Prostate gland (tissue), 2 donors: Measurements from ENCODE around the gene BORA. TPM values are rescaled to one million over a fixed set of nuclear protein-coding genes. Genes with fewer than 3 reads are reported as not detected.

Experiments used
- DNase-seq: peaks from one replicate; pipeline ENCODE4 v3.0.0-alpha.2; 2019; ENCODE audit warnings: low spot score
- H3K27ac ChIP-seq, 2 donors: fragments of 200-600 bp; sonication (generic); 2 replicates each; pipeline ENCODE4 v1.5.1; 2017 to 2019
- H3K27me3 ChIP-seq: fragments of 200-600 bp; sonication (generic); replicated peaks from 2 replicates; pipeline ENCODE4 v1.5.1; 2019; ENCODE audit not compliant: insufficient read depth
- H3K36me3 ChIP-seq, 2 donors: fragments of 200-600 bp; sonication (generic); 1 replicate in 1 of 2; 2 replicates in 1 of 2; pipeline versions ENCODE4 v1.5.1 to v1.8.1; 2017 to 2019
- H3K4me1 ChIP-seq: fragments of 200-600 bp; sonication (generic); replicated peaks from 2 replicates; pipeline ENCODE4 v1.5.1; 2019
- H3K4me3 ChIP-seq, 2 donors: fragments of 200-600 bp; sonication (generic); 2 replicates each; pipeline ENCODE4 v1.5.1; 2017 to 2019
- H3K9me3 ChIP-seq: fragments of 200-600 bp; sonication (generic); 2 replicates; pipeline ENCODE4 v1.5.1; 2017
- CTCF ChIP-seq, 4 experiments: fragments of 200-600 bp in 2 of 4; fragments of 450-650 bp in 2 of 4; sonication (generic) in 2 of 4; IDR thresholded peaks; 1 replicate in 3 of 4; 2 replicates in 1 of 4; pipeline ENCODE4 v1.5.1; 2016 to 2019; ENCODE audit warnings: antibody characterized with exemption in 4 of 4, mild to moderate bottlenecking in 2 of 4, moderate library complexity in 2 of 4
- POLR2A ChIP-seq: fragments of 450-650 bp; IDR thresholded peaks from one replicate; pipeline ENCODE4 v1.6.1; 2016; ENCODE audit warnings: antibody characterized with exemption, mild to moderate bottlenecking
- POLR2AphosphoS5 ChIP-seq: sonication (generic); formaldehyde crosslinking; IDR thresholded peaks from one replicate; pipeline ENCODE4 v1.6.1; 2017; ENCODE audit warnings: antibody characterized with exemption
- WGBS: methylation state at CpG from one replicate; pipeline ENCODE4 v1.1.5; 2018; 5-methylcytosine and 5-hydroxymethylcytosine counted together
- intact Hi-C: fragments of 100-400 bp; cut with DNase I; formaldehyde crosslinking; loops from one replicate; pipeline ENCODE4 v1.14.2; 2022
- total RNA-seq, 2 donors: library from RNA; depleted of rRNA; stranded (reverse); fragments of >200 nt; gene quantifications; one replicate each; pipeline ENCODE4 v1.1.0, GENCODE V29; 2016

BORA gene
- total RNA-seq, 2 donors from 2014 or later: 3.7 to 6.5 TPM

GRCh38 chr13:72754111-72754510 is 26.4 kb downstream of the BORA start:
- WGBS: 62% methylated on average over 6 of the region's 6 CpGs
- Histone ChIP-seq H3K27me3 (no peaks in the 10 kb centered on the region), H3K4me1 (no peaks in the 10 kb centered on the region), H3K4me3 (no peak overlapping the region), H3K27ac (no peak overlapping the region), H3K9me3 (no peaks in the 10 kb centered on the region), H3K36me3 (no peaks in the 10 kb centered on the region)
- no peak for TF ChIP-seq POLR2A
- TF ChIP-seq POLR2AphosphoS5: no peak
- no peak for TF ChIP-seq CTCF (IDR thresholded peaks at IDR 0.05)
- intact Hi-C loops: no loop called here
- DNase-seq: no peak

- no peak for DNase-seq
- intact Hi-C loops: no loop called here
- TF ChIP-seq POLR2AphosphoS5: no peak
- TF ChIP-seq POLR2A: no peak
- TF ChIP-seq CTCF (IDR thresholded peaks at IDR 0.05): no peak
- whole genome bisulfite sequencing: 67% methylated on average over 4 of the region's 4 CpGs
- Histone ChIP-seq H3K9me3 (no peaks in the 10 kb centered on the region), H3K36me3 (peaks cover 8 to 9% of the 10 kb centered on the region in 2 donors), H3K27me3 (no peaks in the 10 kb centered on the region), H3K4me3 (no peak overlapping the region), H3K27ac (no peak overlapping the region), H3K4me1 (no peaks in the 10 kb centered on the region)
Observed at GRCh38 chr13:72757792-72758535, 30.2 kb downstream of the BORA start.

GRCh38 chr13:72760189-72760588 is 32.5 kb downstream of the BORA start:
- 63% methylated on average over 3 of the region's 3 CpGs for WGBS
- H3K27ac ChIP-seq: no peak overlapping the region
- H3K4me1 ChIP-seq: no peaks in the 10 kb centered on the region
- peaks cover 8 to 9% of the 10 kb centered on the region in 2 donors for H3K36me3 ChIP-seq
- TF ChIP-seq POLR2A (no peak), POLR2AphosphoS5 (no peak), CTCF (IDR thresholded peaks at IDR 0.05) (no peak)
- intact Hi-C loops: no loop called here
- DNase-seq: no peak
- H3K27me3 ChIP-seq: no peaks in the 10 kb centered on the region
- no peaks in the 10 kb centered on the region for H3K9me3 ChIP-seq
- H3K4me3 ChIP-seq: no peak overlapping the region

- no peaks in the 10 kb centered on the region for H3K9me3 ChIP-seq
- DNase-seq: no peak
- H3K4me3 ChIP-seq: no peak overlapping the region
- H3K4me1 ChIP-seq: no peaks in the 10 kb centered on the region
- H3K27ac ChIP-seq: no peak overlapping the region
- 74% methylated on average over 2 of the region's 2 CpGs for WGBS
- TF ChIP-seq CTCF (IDR thresholded peaks at IDR 0.05) (no peak), POLR2AphosphoS5 (no peak), POLR2A (no peak)
- H3K27me3 ChIP-seq: no peaks in the 10 kb centered on the region
- intact Hi-C loops: no loop called here
- H3K36me3 ChIP-seq: peaks cover 8 to 9% of the 10 kb centered on the region in 2 donors
Observed at GRCh38 chr13:72763411-72763810, 35.7 kb downstream of the BORA start.

GRCh38 chr13:72774019-72774418 is 46.3 kb downstream of the BORA start:
- Histone ChIP-seq H3K4me3 (no peak overlapping the region), H3K9me3 (no peaks in the 10 kb centered on the region), H3K4me1 (no peaks in the 10 kb centered on the region), H3K27ac (no peak overlapping the region), H3K36me3 (peaks cover 6 to 9% of the 10 kb centered on the region in 2 donors), H3K27me3 (no peaks in the 10 kb centered on the region)
- WGBS: 77% methylated on average over 2 of the region's 2 CpGs
- intact Hi-C loops: no loop called here
- DNase-seq: no peak
- TF ChIP-seq POLR2AphosphoS5: no peak
- no peak for TF ChIP-seq POLR2A
- no peak for TF ChIP-seq CTCF (IDR thresholded peaks at IDR 0.05)
